HepG2 (cell line): Measurements from ENCODE around the gene NME7. TPM values are rescaled to one million over a fixed set of nuclear protein-coding genes. Genes with fewer than 3 reads are reported as not detected.

ENCODE experiments used
- CENPX ChIP-seq: sonication (generic); formaldehyde crosslinking; IDR thresholded peaks from 2 replicates; pipeline ENCODE4 v1.9.0; 2021; ENCODE audit warnings: mild to moderate bottlenecking, missing genetic modification reagents, moderate library complexity
- DMAP1 ChIP-seq: IDR thresholded peaks from 2 replicates; pipeline ENCODE4 v1.6.1; 2016
- ESRRA ChIP-seq: sonication (generic); formaldehyde crosslinking; IDR thresholded peaks from 2 replicates; pipeline ENCODE4 v1.5.1; 2020; ENCODE audit warnings: mild to moderate bottlenecking, low read depth, missing genetic modification reagents
- HINFP ChIP-seq: sonication (generic); formaldehyde crosslinking; IDR thresholded peaks from 2 replicates; pipeline ENCODE4 v1.4.0; 2020; ENCODE audit warnings: low read depth, mild to moderate bottlenecking, missing genetic modification reagents
- HNRNPL ChIP-seq: fragments of 200-400 bp; formaldehyde crosslinking; IDR thresholded peaks from 2 replicates; pipeline ENCODE4 v1.6.1; 2017; ENCODE audit warnings: mild to moderate bottlenecking, low read depth, low read length
- KDM1A ChIP-seq: IDR thresholded peaks from 2 replicates; pipeline ENCODE4 v1.6.1; 2016; ENCODE audit warnings: missing compliant biosample characterization
- KLF13 ChIP-seq: sonication (generic); formaldehyde crosslinking; IDR thresholded peaks from 2 replicates; pipeline ENCODE4 v1.4.0; 2020; ENCODE audit warnings: mild to moderate bottlenecking, missing genetic modification reagents
- MAFF ChIP-seq: IDR thresholded peaks from 2 replicates; pipeline ENCODE4 v1.6.1; 2011; ENCODE audit warnings: low read depth, low read length, improper control_type of control experiment
- MZF1 ChIP-seq: sonication (generic); formaldehyde crosslinking; IDR thresholded peaks from 2 replicates; pipeline ENCODE4 v1.8.1; 2023; ENCODE audit warnings: mild to moderate bottlenecking, missing genetic modification reagents, borderline replicate concordance
- NAIF1 ChIP-seq: sonication (generic); formaldehyde crosslinking; IDR thresholded peaks from 2 replicates; pipeline ENCODE4 v1.5.0; 2020; ENCODE audit warnings: mild to moderate bottlenecking, missing genetic modification reagents, borderline replicate concordance
- PAXIP1 ChIP-seq: sonication (generic); formaldehyde crosslinking; conservative IDR thresholded peaks from 2 replicates; pipeline ENCODE4 v1.4.0; 2020; ENCODE audit warnings: mild to moderate bottlenecking, missing genetic modification reagents, moderate library complexity
- PRPF4 ChIP-seq: fragments of 200-400 bp; formaldehyde crosslinking; IDR thresholded peaks from 2 replicates; pipeline ENCODE4 v1.6.1; 2016; ENCODE audit warnings: low read length, low read depth; ENCODE audit not compliant: poor library complexity, severe bottlenecking
- RELA ChIP-seq: sonication (generic); formaldehyde crosslinking; IDR thresholded peaks from 2 replicates; pipeline ENCODE4 v1.4.0; 2020; ENCODE audit warnings: missing genetic modification reagents
- SYNCRIP ChIP-seq: fragments of 200-400 bp; formaldehyde crosslinking; IDR thresholded peaks from 2 replicates; pipeline ENCODE4 v1.6.1; 2018; ENCODE audit warnings: mild to moderate bottlenecking, low read depth, low read length; ENCODE audit not compliant: insufficient read depth
- ZNF124 ChIP-seq: sonication (generic); formaldehyde crosslinking; IDR thresholded peaks from 2 replicates; pipeline ENCODE4 v1.4.0; 2020; ENCODE audit warnings: missing genetic modification reagents
- ZNF138 ChIP-seq: sonication (generic); formaldehyde crosslinking; IDR thresholded peaks from 2 replicates; pipeline ENCODE4 v1.5.0; 2020; ENCODE audit warnings: mild to moderate bottlenecking, low read depth, missing genetic modification reagents
- ZNF225 ChIP-seq: sonication (generic); formaldehyde crosslinking; IDR thresholded peaks from 2 replicates; pipeline ENCODE4 v1.4.0; 2020; ENCODE audit warnings: mild to moderate bottlenecking, missing genetic modification reagents
- ZNF264 ChIP-seq: sonication (generic); formaldehyde crosslinking; IDR thresholded peaks from 2 replicates; pipeline ENCODE4 v1.4.0; 2020; ENCODE audit warnings: missing genetic modification reagents
- ZNF292 ChIP-seq: sonication (generic); formaldehyde crosslinking; IDR thresholded peaks from 2 replicates; pipeline ENCODE4 v1.8.1; 2022; ENCODE audit warnings: mild to moderate bottlenecking, low read depth, missing genetic modification reagents, borderline replicate concordance
- ZNF451 ChIP-seq: sonication (generic); formaldehyde crosslinking; IDR thresholded peaks from 2 replicates; pipeline ENCODE4 v1.5.0; 2020; ENCODE audit warnings: mild to moderate bottlenecking, missing genetic modification reagents
- ZNF484 ChIP-seq: sonication (generic); formaldehyde crosslinking; IDR thresholded peaks from 2 replicates; pipeline ENCODE4 v1.5.1; 2020; ENCODE audit warnings: mild to moderate bottlenecking, low read depth, missing genetic modification reagents, borderline replicate concordance
- ZNF670 ChIP-seq: sonication (generic); formaldehyde crosslinking; IDR thresholded peaks from 2 replicates; pipeline ENCODE4 v1.8.0; 2022; ENCODE audit warnings: mild to moderate bottlenecking, missing genetic modification reagents, borderline replicate concordance
- polyA plus RNA-seq, 8 experiments: library from polyadenylated mRNA; depleted of rRNA in 3 of 8; stranded (reverse) in 7 of 8; unstranded in 1 of 8; fragments of >200 nt; fragmentation: Illumina TruSeq in 4 of 8; extraction: Trizol in 4 of 8; gene quantifications; 2 replicates each; pipeline versions ENCODE4 v1.2.1 to v1.2.3, GENCODE V29; 2011 to 2016; ENCODE audit warnings: low read depth in 4 of 8, missing spikeins in 1 of 8, mixed read lengths in 1 of 8; ENCODE audit not compliant: insufficient read depth in 1 of 8
- total RNA-seq, 5 experiments: library from RNA; depleted of rRNA; stranded (reverse); fragments of >200 nt; fragmentation: Illumina TruSeq; extraction: Trizol; gene quantifications; 2 replicates each; pipeline ENCODE4 v1.2.3, GENCODE V29; 2016; ENCODE audit warnings: low read depth in 1 of 5
- TF ChIP-seq, protein P1 (sequence below): IDR thresholded peaks from 2 replicates; pipeline ENCODE4 v1.6.1; 2018; ENCODE audit warnings: missing genetic modification reagents
- TF ChIP-seq, protein P2 (sequence below): sonication (generic); formaldehyde crosslinking; IDR thresholded peaks from 2 replicates; pipeline ENCODE4 v1.4.0; 2020; ENCODE audit warnings: missing genetic modification reagents

The NME7 gene
- total and polyA plus RNA-seq, 2 of the 13 experiments (the other 11 are each of a cell fraction or from before 2014, with no cell fraction given) = 9.4 to 22.5 TPM

DNA sequence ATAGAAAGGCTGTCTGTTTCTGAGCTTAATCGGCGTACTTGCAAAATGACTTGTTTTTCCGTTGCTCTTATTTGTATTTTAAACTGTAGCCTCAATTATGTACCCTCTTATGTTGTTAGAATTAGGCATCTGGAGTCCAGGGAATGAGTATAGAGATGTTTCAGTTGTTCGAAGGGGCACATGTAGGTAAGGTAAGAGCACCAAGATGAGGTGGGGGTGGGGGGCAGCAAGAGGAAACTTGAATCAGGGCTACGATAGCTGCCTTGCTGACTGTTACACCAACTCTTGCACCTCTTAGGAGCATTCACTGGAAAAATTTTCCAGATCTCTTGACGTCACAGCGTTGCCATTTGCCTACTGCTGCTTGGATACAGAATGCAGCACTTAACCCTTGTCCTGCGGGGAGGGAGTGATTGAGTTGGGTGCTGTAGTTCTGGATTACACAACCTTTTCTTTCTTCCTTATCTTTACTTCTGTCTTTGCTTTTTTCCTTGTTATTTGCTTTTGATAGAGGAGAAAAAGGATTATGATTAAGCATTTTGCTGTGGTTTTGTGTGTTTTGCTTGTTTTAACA lies 257.9 kb downstream of the NME7 start (continued):
- TF ChIP-seq PAXIP1 (peak; percentile 51; the same call in 1 of the 2 replicates), CENPX (CRISPR knock-in tag) (no peak), NAIF1 (no peak), KLF13 (CRISPR knock-in tag) (no peak), MAFF (no peak), ZNF484 (CRISPR knock-in tag) (no peak), HNRNPL (no peak), ZNF670 (CRISPR knock-in tag) (no peak), KDM1A (no peak), ZNF451 (no peak), RELA (CRISPR knock-in tag) (0 out of 2 replicates have a peak, but pooled peaks have one; percentile 47), ZNF264 (CRISPR knock-in tag) (no peak), DMAP1 (CRISPR knock-in tag) (no peak; the same call in none of the 2 replicates), ZNF292 (CRISPR knock-in tag) (peak; percentile 48; the same call in 1 of the 2 replicates), HINFP (CRISPR knock-in tag) (no peak), MZF1 (no peak), ZNF124 (peak; percentile 29; the same call in 1 of the 2 replicates), ZNF225 (CRISPR knock-in tag) (no peak), ESRRA (CRISPR knock-in tag) (no peak), ZNF138 (no peak), SYNCRIP (no peak), PRPF4 (no peak)
- TF ChIP-seq, protein P1, sequence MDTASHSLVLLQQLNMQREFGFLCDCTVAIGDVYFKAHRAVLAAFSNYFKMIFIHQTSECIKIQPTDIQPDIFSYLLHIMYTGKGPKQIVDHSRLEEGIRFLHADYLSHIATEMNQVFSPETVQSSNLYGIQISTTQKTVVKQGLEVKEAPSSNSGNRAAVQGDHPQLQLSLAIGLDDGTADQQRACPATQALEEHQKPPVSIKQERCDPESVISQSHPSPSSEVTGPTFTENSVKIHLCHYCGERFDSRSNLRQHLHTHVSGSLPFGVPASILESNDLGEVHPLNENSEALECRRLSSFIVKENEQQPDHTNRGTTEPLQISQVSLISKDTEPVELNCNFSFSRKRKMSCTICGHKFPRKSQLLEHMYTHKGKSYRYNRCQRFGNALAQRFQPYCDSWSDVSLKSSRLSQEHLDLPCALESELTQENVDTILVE (CRISPR knock-in tag) = peak; percentile 60; the same call in 1 of the 2 replicates
- TF ChIP-seq, protein P2, sequence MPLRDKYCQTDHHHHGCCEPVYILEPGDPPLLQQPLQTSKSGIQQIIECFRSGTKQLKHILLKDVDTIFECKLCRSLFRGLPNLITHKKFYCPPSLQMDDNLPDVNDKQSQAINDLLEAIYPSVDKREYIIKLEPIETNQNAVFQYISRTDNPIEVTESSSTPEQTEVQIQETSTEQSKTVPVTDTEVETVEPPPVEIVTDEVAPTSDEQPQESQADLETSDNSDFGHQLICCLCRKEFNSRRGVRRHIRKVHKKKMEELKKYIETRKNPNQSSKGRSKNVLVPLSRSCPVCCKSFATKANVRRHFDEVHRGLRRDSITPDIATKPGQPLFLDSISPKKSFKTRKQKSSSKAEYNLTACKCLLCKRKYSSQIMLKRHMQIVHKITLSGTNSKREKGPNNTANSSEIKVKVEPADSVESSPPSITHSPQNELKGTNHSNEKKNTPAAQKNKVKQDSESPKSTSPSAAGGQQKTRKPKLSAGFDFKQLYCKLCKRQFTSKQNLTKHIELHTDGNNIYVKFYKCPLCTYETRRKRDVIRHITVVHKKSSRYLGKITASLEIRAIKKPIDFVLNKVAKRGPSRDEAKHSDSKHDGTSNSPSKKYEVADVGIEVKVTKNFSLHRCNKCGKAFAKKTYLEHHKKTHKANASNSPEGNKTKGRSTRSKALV (CRISPR knock-in tag) = no peak
